Adrenal gland (tissue), 12 donors: ENCODE data around the gene CORO7. TPM values are rescaled to one million over a fixed set of nuclear protein-coding genes. Genes with fewer than 3 reads are reported as not detected.
A peak's percentile ranks its signal among the peaks of the same experiment; 100 is the strongest.

Experiments used
- DNase-seq, 7 donors: peaks; one replicate each; pipeline ENCODE4 v3.0.0-alpha.2; 2019 to 2020
- H3K27ac ChIP-seq, 5 donors: fragments of 200-600 bp; sonication (generic) in 4 of 5; 1 replicate in 3 of 5; 2 replicates in 2 of 5; pipeline versions ENCODE4 v1.5.1 to v1.8.0; 2016 to 2020; ENCODE audit warnings: mild to moderate bottlenecking in 1 of 5
- H3K27me3 ChIP-seq: fragments of 200-600 bp; 2 replicates; pipeline ENCODE4 v1.8.0; 2021
- H3K36me3 ChIP-seq, 2 donors: fragments of 200-600 bp; replicated peaks in 1 of 2; 1 replicate in 1 of 2; 2 replicates in 1 of 2; pipeline versions ENCODE4 v1.5.1 to v1.8.0; 2018 to 2022
- H3K4me1 ChIP-seq, 2 donors: fragments of 200-600 bp; replicated peaks in 1 of 2; 1 replicate in 1 of 2; 2 replicates in 1 of 2; pipeline versions ENCODE4 v1.5.1 to v1.8.0; 2018 to 2021
- H3K4me3 ChIP-seq, 4 donors: fragments of 200-600 bp; sonication (generic) in 3 of 4; one replicate each; pipeline ENCODE4 v1.5.1; 2016 to 2018
- H3K9me3 ChIP-seq, 3 donors: fragments of 200-600 bp; sonication (generic) in 1 of 3; replicated peaks in 1 of 3; 1 replicate in 2 of 3; 2 replicates in 1 of 3; pipeline versions ENCODE4 v1.5.1 to v1.8.0; 2016 to 2021
- POLR2A ChIP-seq, 2 donors: fragments of 450-650 bp; IDR thresholded peaks; one replicate each; pipeline ENCODE4 v1.6.1; 2017; ENCODE audit warnings: antibody characterized with exemption in 2 of 2, mild to moderate bottlenecking in 2 of 2, moderate library complexity in 1 of 2
- WGBS, 4 donors: extraction: QIAGEN DNeasy Blood & Tissue Kit in 2 of 4; methylation state at CpG; one replicate each; pipeline versions ENCODE4 v1.1.5 to v1.1.7; 2013 to 2017; 5-methylcytosine and 5-hydroxymethylcytosine counted together
- intact Hi-C, 2 donors: fragments of 100-400 bp; cut with DNase I; formaldehyde crosslinking; loops; one replicate each; pipeline versions ENCODE4 v1.14.1 to v1.15.0; 2022 to 2023
- polyA plus RNA-seq, 3 donors: library from polyadenylated mRNA; stranded (reverse); fragments of 200-250 nt in 2 of 3; fragments of 350-450 nt in 1 of 3; fragmentation: Illumina TruSeq in 1 of 3; extraction: RNeasy Lipid Tissue Mini Kit (QIAGEN cat#74804) in 1 of 3; gene quantifications; one replicate each; pipeline ENCODE4 v1.2.3, GENCODE V29; 2013 to 2014
- total RNA-seq, 9 donors: library from RNA; depleted of rRNA in 4 of 9; stranded (reverse); fragments of >200 nt in 4 of 9; fragments of 120-200 nt in 1 of 9; fragmentation: NEBNext Ultra II Directional in 1 of 9; extraction: Animal tissue kit (Norgen Biotek cat#: 25700) in 1 of 9; gene quantifications; one replicate each; pipeline versions ENCODE4 v1.1.0 to v1.2.4, GENCODE V29; 2013 to 2023
- TF ChIP-seq, protein P1 (sequence below), 6 experiments: fragments of 450-650 bp in 4 of 6; fragments of 200-600 bp in 2 of 6; sonication (generic) in 1 of 6; IDR thresholded peaks; 1 replicate in 5 of 6; 2 replicates in 1 of 6; pipeline versions ENCODE4 v1.5.1 to v1.8.0; 2016 to 2021; ENCODE audit warnings: antibody characterized with exemption in 6 of 6, mild to moderate bottlenecking in 2 of 6, moderate library complexity in 1 of 6
- donor health status: healthy with polysubstance abuse.
- donor health status: Bipolar disorder and iron deficiency.
- donor health status: DM: yes; HTN: yes; CAD: no.
- donor health status: DM: no; HTN: no; CAD: no.
- donor health status: DM: no; HTN: no; CAD: no.
- donor health status: DM: yes; HTN: yes; CAD: no.

CORO7 gene
- total and polyA plus RNA-seq, 12 donors = 4.3 to 61.0 (median 34.7) TPM

- 48 to 68% (median 57%) methylated on average over 5 of the region's 5 CpGs for WGBS, 4 donors
- H3K27ac ChIP-seq = peak overlapping the region in 1 of 5 donors; percentile 23
- no peak for TF ChIP-seq POLR2A (IDR thresholded peaks at IDR 0.05)
- TF ChIP-seq, protein P1, sequence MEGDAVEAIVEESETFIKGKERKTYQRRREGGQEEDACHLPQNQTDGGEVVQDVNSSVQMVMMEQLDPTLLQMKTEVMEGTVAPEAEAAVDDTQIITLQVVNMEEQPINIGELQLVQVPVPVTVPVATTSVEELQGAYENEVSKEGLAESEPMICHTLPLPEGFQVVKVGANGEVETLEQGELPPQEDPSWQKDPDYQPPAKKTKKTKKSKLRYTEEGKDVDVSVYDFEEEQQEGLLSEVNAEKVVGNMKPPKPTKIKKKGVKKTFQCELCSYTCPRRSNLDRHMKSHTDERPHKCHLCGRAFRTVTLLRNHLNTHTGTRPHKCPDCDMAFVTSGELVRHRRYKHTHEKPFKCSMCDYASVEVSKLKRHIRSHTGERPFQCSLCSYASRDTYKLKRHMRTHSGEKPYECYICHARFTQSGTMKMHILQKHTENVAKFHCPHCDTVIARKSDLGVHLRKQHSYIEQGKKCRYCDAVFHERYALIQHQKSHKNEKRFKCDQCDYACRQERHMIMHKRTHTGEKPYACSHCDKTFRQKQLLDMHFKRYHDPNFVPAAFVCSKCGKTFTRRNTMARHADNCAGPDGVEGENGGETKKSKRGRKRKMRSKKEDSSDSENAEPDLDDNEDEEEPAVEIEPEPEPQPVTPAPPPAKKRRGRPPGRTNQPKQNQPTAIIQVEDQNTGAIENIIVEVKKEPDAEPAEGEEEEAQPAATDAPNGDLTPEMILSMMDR (IDR thresholded peaks at IDR 0.05) = no peak
- peaks cover 0 to 5% of the 10 kb centered on the region in 2 donors for H3K4me1 ChIP-seq
- no peaks in the 10 kb centered on the region for H3K9me3 ChIP-seq
- intact Hi-C loops = no loop called here
- H3K4me3 ChIP-seq = no peak overlapping the region
- peaks cover 0 to 79% of the 10 kb centered on the region in 2 donors for H3K36me3 ChIP-seq
- no peaks in the 10 kb centered on the region for H3K27me3 ChIP-seq
- peak in 6 of 7 donors; percentile 49 to 79 (median 70) for DNase-seq
Measured at GRCh38 chr16:4452674-4453073, 36.3 kb upstream of the CORO7 start.

GRCh38 chr16:4450931-4451519 lies 34.6 kb upstream of the CORO7 start:
- intact Hi-C loops = no loop called here
- Histone ChIP-seq H3K9me3 (no peaks in the 10 kb centered on the region), H3K27ac (no peak overlapping the region), H3K36me3 (peaks cover 0 to 79% of the 10 kb centered on the region in 2 donors), H3K4me1 (peaks cover 0 to 5% of the 10 kb centered on the region in 2 donors), H3K4me3 (no peak overlapping the region), H3K27me3 (no peaks in the 10 kb centered on the region)
- WGBS, 4 donors = 91 to 96% (median 95%) methylated on average over 11 to 14 of the region's 14 CpGs
- no peak for TF ChIP-seq POLR2A (IDR thresholded peaks at IDR 0.05)
- TF ChIP-seq, protein P1 (IDR thresholded peaks at IDR 0.05) = no peak
- DNase-seq = no peak

DNA sequence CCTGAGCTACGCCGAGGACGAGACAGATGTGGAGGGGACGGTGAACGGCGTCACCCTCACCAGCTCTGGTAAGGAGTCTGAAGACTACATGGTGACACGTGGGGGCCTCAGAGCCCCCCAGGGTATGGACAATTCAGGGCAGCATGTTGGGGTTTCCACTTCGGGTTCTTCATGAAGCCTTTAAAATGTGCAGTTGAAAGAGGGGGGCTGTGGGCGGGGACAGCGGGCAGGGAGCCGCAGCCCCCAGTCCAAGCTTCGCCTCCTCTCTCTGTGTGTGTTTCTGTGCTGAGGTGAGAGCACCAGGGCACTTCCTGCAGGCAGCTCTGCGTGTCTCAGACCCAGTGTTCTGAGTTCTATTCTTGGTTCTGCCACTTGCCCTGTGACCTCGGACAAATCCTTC lies 34.0 kb upstream of the CORO7 start:
- Histone ChIP-seq H3K9me3 (no peaks in the 10 kb centered on the region), H3K36me3 (peaks cover 0 to 79% of the 10 kb centered on the region in 2 donors), H3K27me3 (no peaks in the 10 kb centered on the region), H3K4me1 (peaks cover 0 to 5% of the 10 kb centered on the region in 2 donors), H3K4me3 (no peak overlapping the region), H3K27ac (no peak overlapping the region)
- WGBS, 4 donors = 87 to 94% (median 92%) methylated on average over 3 to 14 of the region's 14 CpGs
- intact Hi-C loops = no loop called here
- no peak for TF ChIP-seq POLR2A (IDR thresholded peaks at IDR 0.05)
- TF ChIP-seq, protein P1 (IDR thresholded peaks at IDR 0.05) = no peak
- no peak for DNase-seq

DNA sequence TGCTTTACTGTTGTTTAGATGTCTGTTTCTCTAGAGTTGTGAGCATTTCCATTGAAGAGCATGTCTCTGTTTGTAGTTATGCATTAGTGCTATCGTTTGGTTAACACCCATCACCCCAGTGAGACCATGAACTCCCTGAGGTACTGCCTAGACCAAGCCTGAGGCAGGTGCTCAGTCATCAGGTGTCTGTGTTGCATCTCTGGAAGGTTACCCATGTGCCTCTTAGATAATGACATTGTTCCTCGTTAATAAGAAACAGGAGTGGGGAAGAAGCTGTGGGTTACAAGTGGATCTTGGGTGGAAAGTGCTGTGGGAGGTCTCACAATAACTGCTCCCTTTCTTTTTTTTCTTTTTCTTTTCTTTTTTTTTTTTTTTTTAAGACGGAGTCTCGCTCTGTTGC lies 27.6 kb upstream of the CORO7 start:
- TF ChIP-seq, protein P1 (IDR thresholded peaks at IDR 0.05) = no peak
- TF ChIP-seq POLR2A (IDR thresholded peaks at IDR 0.05) = no peak
- WGBS, 4 donors = 85 to 95% (median 92%) methylated on average over 4 of the region's 4 CpGs
- Histone ChIP-seq H3K4me3 (no peak overlapping the region), H3K27ac (no peak overlapping the region), H3K4me1 (no peaks in the 10 kb centered on the region), H3K9me3 (no peaks in the 10 kb centered on the region), H3K36me3 (peaks cover 0 to 100% of the 10 kb centered on the region in 2 donors), H3K27me3 (no peaks in the 10 kb centered on the region)
- DNase-seq = no peak
- intact Hi-C loops = no loop called here
